Pancreas (tissue), 10 donors: Measurements from ENCODE around the gene ZCCHC10. TPM values are rescaled to one million over a fixed set of nuclear protein-coding genes. Genes with fewer than 3 reads are reported as not detected.
A peak's percentile ranks its signal among the peaks of the same experiment; 100 is the strongest.

Experiments used
- ATAC-seq, 4 donors: fragments of 200-7000 bp; cut with Tn5 transposase; one replicate each; pipeline versions ENCODE4 v1.8.0 to v1.9.1; 2020; ENCODE audit warnings: mild to moderate bottlenecking in 4 of 4, moderate library complexity in 4 of 4
- DNase-seq, 6 donors: peaks; one replicate each; pipeline ENCODE4 v3.0.0-alpha.2; 2020
- FAIRE-seq: peaks from 2 replicates; lab custom pipeline; 2012; peaks lifted over from hg19 to GRCh38; lab: Jason Lieb, UNC
- H3K27ac ChIP-seq, 4 donors: fragments of 200-600 bp; sonication (generic); 1 replicate in 3 of 4; 2 replicates in 1 of 4; pipeline versions ENCODE4 v1.5.0 to v1.8.0; 2020
- H3K27me3 ChIP-seq, 4 donors: fragments of 200-600 bp; one replicate each; pipeline ENCODE4 v1.8.0; 2021
- H3K36me3 ChIP-seq, 3 donors: fragments of 200-600 bp; sonication (generic) in 1 of 3; one replicate each; pipeline versions ENCODE4 v1.5.0 to v1.8.0; 2020 to 2021
- H3K4me1 ChIP-seq, 3 donors: fragments of 200-600 bp; one replicate each; pipeline ENCODE4 v1.8.0; 2021
- H3K4me3 ChIP-seq, 4 donors: fragments of 200-600 bp; sonication (generic) in 2 of 4; one replicate each; pipeline versions ENCODE4 v1.5.0 to v1.8.0; 2020 to 2021
- H3K9me3 ChIP-seq, 4 donors: fragments of 200-600 bp; one replicate each; pipeline ENCODE4 v1.8.0; 2021
- WGBS, 2 donors: extraction: QIAGEN DNeasy Blood & Tissue Kit; methylation state at CpG; one replicate each; pipeline ENCODE4 v1.1.7; 2013; 5-methylcytosine and 5-hydroxymethylcytosine counted together
- intact Hi-C, 3 donors: fragments of 100-400 bp; cut with DNase I; formaldehyde crosslinking; loops; one replicate each; pipeline versions ENCODE4 v1.11.1 to v1.14.2; 2022
- polyA plus RNA-seq, 2 donors: library from polyadenylated mRNA; stranded (reverse); fragments of 200-250 nt; gene quantifications; one replicate each; pipeline ENCODE4 v1.2.3, GENCODE V29; 2013
- total RNA-seq, 6 donors: library from RNA; stranded (reverse); fragmentation: NEBNext Ultra II Directional in 4 of 6; extraction: Animal tissue kit (Norgen Biotek cat#: 25700) in 4 of 6; gene quantifications; one replicate each; pipeline versions ENCODE4 v1.2.1 to v1.2.4, GENCODE V29; 2021 to 2023
- TF ChIP-seq, protein P1 (sequence below), 4 donors: fragments of 200-600 bp; sonication (generic) in 3 of 4; IDR thresholded peaks; one replicate each; pipeline versions ENCODE4 v1.5.0 to v1.8.0; 2021; ENCODE audit warnings: antibody characterized with exemption in 4 of 4
- donor health status: healthy with polysubstance abuse.
- donor health status: DM: no; HTN: no; CAD: no; lungs with moderate emphysema.
- donor health status: DM: no; HTN: no; CAD: no.
- donor health status: control.
- donor health status: control.
- donor health status: Bipolar disorder and iron deficiency.
- donor health status: DM: yes; HTN: yes; CAD: no.
- donor health status: DM: no; HTN: no; CAD: no.
- donor health status: DM: no; HTN: no; CAD: no.
- donor health status: DM: yes; HTN: yes; CAD: no.

ZCCHC10 gene
- 10 to 100 TPM in 2 of 6 donors, 1 to 10 TPM in 4; 4.8 to 12.5 (median 7.5) TPM for total RNA-seq
- 10 to 100 TPM; 12.6 to 13.3 TPM for polyA plus RNA-seq

DNA sequence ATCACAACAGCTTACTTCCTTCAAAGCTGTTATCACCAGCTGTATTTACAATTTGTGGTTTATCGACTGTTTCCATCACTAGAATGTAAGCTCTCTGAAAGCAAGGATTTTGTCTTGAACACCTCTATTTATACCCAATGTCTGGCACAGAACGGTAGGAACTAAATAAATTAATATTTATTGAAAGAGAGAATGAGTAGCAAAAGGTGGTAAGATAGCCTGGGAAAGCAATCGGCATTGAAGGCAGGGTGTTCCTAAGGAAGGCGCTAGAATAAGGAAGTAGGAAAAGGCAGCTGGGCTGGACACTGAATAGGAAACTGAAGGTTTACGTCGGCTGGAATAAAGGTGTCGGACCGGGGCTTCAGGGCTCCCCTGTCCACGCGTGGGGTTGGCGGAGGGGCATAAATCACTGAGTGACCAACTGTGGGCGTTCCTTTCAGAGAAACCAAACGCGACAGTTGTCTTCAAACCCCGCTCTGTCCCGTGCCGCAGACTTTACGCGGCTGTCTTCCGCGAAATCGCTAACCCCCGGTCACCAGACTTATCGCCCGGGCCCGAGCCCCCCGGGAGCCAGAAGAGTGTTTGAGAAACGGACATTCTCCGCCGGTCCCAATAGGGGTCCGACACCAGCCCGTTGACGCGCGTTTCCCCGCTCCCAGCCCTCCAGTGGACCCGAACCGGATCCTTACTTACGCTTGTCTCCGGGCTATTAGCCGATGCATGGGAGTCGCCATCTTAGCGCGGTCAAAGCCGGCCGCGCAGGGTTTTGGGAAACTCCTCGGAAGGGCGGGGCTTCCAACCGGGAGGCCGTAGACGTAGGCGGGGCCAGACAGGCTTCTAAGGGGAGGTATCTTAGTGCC lies at the start of gene ZCCHC10:
ZCCHC10 (minus strand) TSS at position 746 of the 860 bp plus-strand sequence; CDS start at position 734, 12 bp downstream.
- Histone ChIP-seq H3K36me3 (no peaks in the 10 kb centered on the region), H3K9me3 (no peaks in the 10 kb centered on the region), H3K4me1 (peaks cover 2 to 15% (median 8%) of the 10 kb centered on the region in 3 donors), H3K27ac (peak within 1 kb of the TSS; percentile 83 to 93 (median 88)), H3K27me3 (no peaks in the 10 kb centered on the region), H3K4me3 (peak within 1 kb of the TSS; percentile 67 to 90 (median 74))
- 0 to 1% methylated on average over 53 of the region's 53 CpGs for WGBS, 2 donors
- DNase-seq (peak; percentile 84 to 94 (median 90)), ATAC-seq (peak; percentile 98 to 100 (median 98)), FAIRE-seq (no peak)
- TF ChIP-seq, protein P1, sequence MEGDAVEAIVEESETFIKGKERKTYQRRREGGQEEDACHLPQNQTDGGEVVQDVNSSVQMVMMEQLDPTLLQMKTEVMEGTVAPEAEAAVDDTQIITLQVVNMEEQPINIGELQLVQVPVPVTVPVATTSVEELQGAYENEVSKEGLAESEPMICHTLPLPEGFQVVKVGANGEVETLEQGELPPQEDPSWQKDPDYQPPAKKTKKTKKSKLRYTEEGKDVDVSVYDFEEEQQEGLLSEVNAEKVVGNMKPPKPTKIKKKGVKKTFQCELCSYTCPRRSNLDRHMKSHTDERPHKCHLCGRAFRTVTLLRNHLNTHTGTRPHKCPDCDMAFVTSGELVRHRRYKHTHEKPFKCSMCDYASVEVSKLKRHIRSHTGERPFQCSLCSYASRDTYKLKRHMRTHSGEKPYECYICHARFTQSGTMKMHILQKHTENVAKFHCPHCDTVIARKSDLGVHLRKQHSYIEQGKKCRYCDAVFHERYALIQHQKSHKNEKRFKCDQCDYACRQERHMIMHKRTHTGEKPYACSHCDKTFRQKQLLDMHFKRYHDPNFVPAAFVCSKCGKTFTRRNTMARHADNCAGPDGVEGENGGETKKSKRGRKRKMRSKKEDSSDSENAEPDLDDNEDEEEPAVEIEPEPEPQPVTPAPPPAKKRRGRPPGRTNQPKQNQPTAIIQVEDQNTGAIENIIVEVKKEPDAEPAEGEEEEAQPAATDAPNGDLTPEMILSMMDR (IDR thresholded peaks at IDR 0.05): no peak
- intact Hi-C loops: no loop called here

DNA sequence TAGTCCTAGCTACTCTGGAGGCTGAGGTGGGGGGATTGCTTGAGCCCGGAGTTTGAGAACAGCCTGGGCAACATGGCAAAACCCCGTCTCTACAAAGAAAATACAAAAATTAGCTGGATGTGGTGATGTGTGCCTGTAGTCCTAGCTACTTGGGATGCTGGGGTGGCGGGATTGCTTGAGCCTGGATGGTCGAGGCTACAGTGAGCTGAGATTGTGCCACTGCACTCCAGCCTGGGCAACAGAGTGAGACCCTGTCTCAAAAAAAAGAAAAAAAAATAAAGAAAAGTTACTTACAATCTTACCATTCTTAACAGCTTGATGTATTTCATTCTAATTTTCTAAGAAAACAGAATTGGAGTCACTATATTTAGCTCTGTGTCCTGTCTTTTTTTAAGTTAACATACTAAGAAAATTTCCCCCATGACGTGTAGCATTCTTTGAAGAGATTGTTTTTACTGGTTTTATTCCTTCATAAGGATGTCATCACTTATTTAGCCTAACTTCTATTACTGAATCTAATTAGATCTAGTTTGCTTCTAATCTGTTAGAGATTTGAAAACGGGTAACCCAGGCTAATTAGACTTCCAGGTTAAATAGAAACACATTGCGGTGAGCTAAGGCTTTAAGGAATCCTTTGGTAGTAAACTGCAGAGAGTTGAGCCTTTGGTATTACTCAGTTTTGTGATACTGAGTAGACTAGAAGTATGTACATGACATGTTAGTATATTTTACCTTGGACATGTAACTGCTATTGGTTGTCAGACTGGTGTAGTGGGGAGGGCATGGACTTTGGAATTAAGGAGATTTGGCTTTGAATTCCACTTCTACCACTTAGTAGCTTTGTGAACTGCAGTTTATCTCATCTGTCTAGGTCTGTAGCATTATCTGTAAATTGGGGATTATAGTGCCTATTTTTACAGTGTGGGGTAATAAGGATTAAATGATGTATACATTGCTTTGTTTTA lies 49.5 kb upstream of the ZCCHC10 start:
- DNase-seq (no peak), ATAC-seq (peak in 3 of 4 donors; percentile 50 to 69 (median 59)), FAIRE-seq (no peak)
- Histone ChIP-seq H3K27ac (no peak overlapping the region), H3K9me3 (no peaks in the 10 kb centered on the region), H3K36me3 (peaks cover 0 to 14% (median 0%) of the 10 kb centered on the region in 3 donors), H3K4me1 (no peaks in the 10 kb centered on the region), H3K27me3 (no peaks in the 10 kb centered on the region), H3K4me3 (no peak overlapping the region)
- intact Hi-C loops: no loop called here
- TF ChIP-seq, protein P1 (IDR thresholded peaks at IDR 0.05): no peak
- 83 to 84% methylated on average over 7 of the region's 7 CpGs for WGBS, 2 donors

DNA sequence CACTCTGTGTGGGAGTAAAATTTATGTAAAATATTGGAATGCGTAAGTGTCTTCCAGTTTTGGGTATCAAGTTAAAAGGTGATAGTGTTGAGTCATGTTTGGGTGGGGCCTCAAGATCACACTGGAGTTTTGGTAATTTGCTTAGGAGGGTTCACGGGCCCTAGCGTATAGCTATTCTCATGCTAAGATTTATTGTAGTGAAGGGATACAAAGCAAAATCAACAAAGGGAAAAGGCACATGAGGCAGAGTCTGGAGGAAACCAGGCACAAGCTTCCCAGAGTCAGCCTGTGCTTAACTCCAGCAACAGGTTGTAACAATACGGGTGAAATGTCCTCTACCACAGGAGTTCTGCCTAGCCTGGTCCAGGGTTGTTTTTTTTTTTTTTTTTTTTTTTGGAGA lies 45.7 kb upstream of the ZCCHC10 start:
- DNase-seq (no peak), ATAC-seq (no peak), FAIRE-seq (no peak)
- peaks cover 2 to 40% (median 9%) of the 10 kb centered on the region in 3 donors for H3K36me3 ChIP-seq
- intact Hi-C loops: no loop called here
- 89 to 90% methylated on average over 4 of the region's 4 CpGs for WGBS, 2 donors
- H3K9me3 ChIP-seq: no peaks in the 10 kb centered on the region
- no peak overlapping the region for H3K4me3 ChIP-seq
- H3K27me3 ChIP-seq: no peaks in the 10 kb centered on the region
- no peak overlapping the region for H3K27ac ChIP-seq
- TF ChIP-seq, protein P1 (IDR thresholded peaks at IDR 0.05): no peak
- H3K4me1 ChIP-seq: no peaks in the 10 kb centered on the region

DNA sequence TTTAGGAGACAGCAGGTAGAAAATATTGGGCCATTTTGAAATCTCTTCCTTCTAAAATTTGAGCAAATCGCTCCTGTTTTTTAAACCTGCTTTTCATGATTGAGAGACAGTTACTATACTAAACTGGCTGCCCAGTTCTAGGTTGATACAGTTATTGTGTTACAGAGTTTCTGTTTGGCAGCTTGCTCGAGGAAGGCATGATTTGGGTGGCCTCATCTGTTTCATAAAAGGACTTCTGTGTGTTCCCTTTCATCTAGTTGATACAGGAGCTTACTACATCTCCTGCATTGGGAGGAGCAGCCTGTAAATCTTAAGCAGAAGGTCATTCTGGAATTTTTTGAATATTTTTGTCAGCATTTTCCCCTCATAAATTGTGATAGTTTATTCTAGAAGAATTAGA lies 39.7 kb upstream of the ZCCHC10 start:
- whole genome bisulfite sequencing, 2 donors: 76 to 89% methylated on average over 2 of the region's 2 CpGs
- FAIRE-seq (no peak), ATAC-seq (no peak), DNase-seq (no peak)
- H3K9me3 ChIP-seq: no peaks in the 10 kb centered on the region
- H3K27ac ChIP-seq: no peak overlapping the region
- peaks cover 2 to 38% (median 9%) of the 10 kb centered on the region in 3 donors for H3K36me3 ChIP-seq
- TF ChIP-seq, protein P1 (IDR thresholded peaks at IDR 0.05): no peak
- no peaks in the 10 kb centered on the region for H3K27me3 ChIP-seq
- intact Hi-C loops: no loop called here
- H3K4me3 ChIP-seq: no peak overlapping the region
- H3K4me1 ChIP-seq: no peaks in the 10 kb centered on the region
